Kidney (tissue), 14 donors: ENCODE data around the gene KRTAP4-6. TPM values are rescaled to one million over a fixed set of nuclear protein-coding genes. Genes with fewer than 3 reads are reported as not detected.
"Not testable (repeated sequence)": the region's sequence is repeated elsewhere in the genome, so short reads cannot be mapped to it uniquely, and the experiment has no call there.

ENCODE experiments used
- DNase-seq, 5 donors: peaks; one replicate each; pipeline ENCODE4 v3.0.0-alpha.2; 2013 to 2020
- FAIRE-seq: peaks from 2 replicates; lab custom pipeline; 2012; peaks lifted over from hg19 to GRCh38; lab: Jason Lieb, UNC
- H3K27ac ChIP-seq, 2 donors: one replicate each; pipeline ENCODE4 v1.7.0; 2013; ENCODE audit warnings: low read depth in 2 of 2, low read length in 2 of 2, inconsistent platforms in 1 of 2
- H3K27me3 ChIP-seq: one replicate; pipeline ENCODE4 v1.7.1; 2013; ENCODE audit warnings: low read length, inconsistent platforms; ENCODE audit not compliant: control insufficient read depth, insufficient read depth
- H3K36me3 ChIP-seq, 3 donors: one replicate each; pipeline versions ENCODE4 v1.7.0 to v1.7.1; 2013; ENCODE audit warnings: low read length in 3 of 3, control low read depth in 1 of 3, inconsistent platforms in 1 of 3; ENCODE audit not compliant: insufficient read depth in 3 of 3, control insufficient read depth in 2 of 3
- H3K4me1 ChIP-seq, 3 donors: one replicate each; pipeline versions ENCODE4 v1.7.0 to v1.7.1; 2013; ENCODE audit warnings: low read length in 3 of 3, inconsistent platforms in 1 of 3, low read depth in 1 of 3; ENCODE audit not compliant: control insufficient read depth in 2 of 3, insufficient read depth in 2 of 3
- H3K4me3 ChIP-seq, 3 donors: one replicate each; pipeline versions ENCODE4 v1.7.0 to v1.8.1; 2013; ENCODE audit warnings: low read length in 3 of 3, control low read depth in 1 of 3, inconsistent platforms in 1 of 3
- H3K9ac ChIP-seq, 3 donors: one replicate each; pipeline versions ENCODE4 v1.7.0 to v1.7.1; 2013; ENCODE audit warnings: low read length in 3 of 3, control low read depth in 1 of 3, inconsistent platforms in 1 of 3
- H3K9me3 ChIP-seq, 3 donors: one replicate each; pipeline versions ENCODE4 v1.7.0 to v1.7.1; 2013; ENCODE audit warnings: low read length in 3 of 3, control low read depth in 1 of 3, inconsistent platforms in 1 of 3; ENCODE audit not compliant: control insufficient read depth in 2 of 3, insufficient read depth in 1 of 3
- CTCF ChIP-seq: IDR thresholded peaks from 3 replicates; pipeline ENCODE4 v1.5.1; 2012; ENCODE audit warnings: mild to moderate bottlenecking, moderate library complexity, borderline replicate concordance; ENCODE audit not compliant: insufficient read depth; ENCODE audit errors: extremely low read depth
- intact Hi-C: fragments of 100-400 bp; cut with DNase I; formaldehyde crosslinking; loops from one replicate; pipeline ENCODE4 v1.11.1; 2022
- polyA plus RNA-seq: library from polyadenylated mRNA; stranded (reverse); fragments of 350-450 nt; fragmentation: Illumina TruSeq; extraction: RNeasy Lipid Tissue Mini Kit (QIAGEN cat#74804); gene quantifications from one replicate; pipeline ENCODE4 v1.2.3, GENCODE V29; 2014; ENCODE audit warnings: low read depth, low replicate concordance; ENCODE audit not compliant: insufficient read depth
- total RNA-seq: library from RNA; stranded (reverse); fragmentation: NEBNext Ultra II Directional; extraction: Animal tissue kit (Norgen Biotek cat#: 25700); gene quantifications from one replicate; pipeline ENCODE4 v1.2.1, GENCODE V29; 2021
- donor health status: control.
- donor health status: control.
- donor health status: control.
- donor health status: control.
- donor health status: control.
- donor health status: DM: yes; HTN: yes; CAD: no.
- donor health status: Normal renal cell carcinoma (clear cell type).

The KRTAP4-6 gene
- total and polyA plus RNA-seq, 2 donors from 2014 or later: not detected

GRCh38 chr17:41103896-41104295, 36.4 kb downstream of the KRTAP4-6 start:
- Histone ChIP-seq H3K27ac (no peak overlapping the region), H3K9me3 (no peaks in the 10 kb centered on the region), H3K4me3 (no peak overlapping the region), H3K4me1 (no peaks in the 10 kb centered on the region), H3K36me3 (no peaks in the 10 kb centered on the region), H3K9ac (no peak overlapping the region), H3K27me3 (no peaks in the 10 kb centered on the region)
- FAIRE-seq: no peak
- TF ChIP-seq CTCF: no peak
- intact Hi-C loops: no loop called here
- no peak for DNase-seq

- FAIRE-seq (no peak), DNase-seq (no peak)
- H3K9me3 ChIP-seq: no peaks in the 10 kb centered on the region
- H3K4me1 ChIP-seq: no peaks in the 10 kb centered on the region
- H3K4me3 ChIP-seq: no peak within 1 kb of the TSS
- H3K27ac ChIP-seq: no peak within 1 kb of the TSS
- intact Hi-C loops: no loop called here
- no peak for TF ChIP-seq CTCF
- no peak within 1 kb of the TSS for H3K9ac ChIP-seq
- no peaks in the 10 kb centered on the region for H3K27me3 ChIP-seq
- H3K36me3 ChIP-seq: no peaks in the 10 kb centered on the region
Observed at GRCh38 chr17:41101586-41102259, 38.6 kb downstream of the KRTAP4-6 start, which contains the start of gene KRTAP4-16. Gene KRTAP4-16 (minus strand): TSS chr17:41102209. CDS start chr17:41102209, 0 bp downstream.

- H3K36me3 ChIP-seq, intact Hi-C loops, FAIRE-seq, H3K4me1 ChIP-seq, H3K27ac ChIP-seq, DNase-seq, H3K9ac ChIP-seq, H3K27me3 ChIP-seq, H3K4me3 ChIP-seq, H3K9me3 ChIP-seq: not testable (repeated sequence)
Observed at GRCh38 chr17:41099682-41100480, 40.5 kb downstream of the KRTAP4-6 start.

GRCh38 chr17:41098481-41098880, 41.9 kb downstream of the KRTAP4-6 start:
- no peaks in the 10 kb centered on the region for H3K36me3 ChIP-seq
- H3K27ac ChIP-seq: no peak overlapping the region
- H3K27me3 ChIP-seq: no peaks in the 10 kb centered on the region
- DNase-seq (no peak), FAIRE-seq (no peak)
- H3K9ac ChIP-seq: no peak overlapping the region
- intact Hi-C loops: no loop called here
- H3K4me3 ChIP-seq: no peak overlapping the region
- no peaks in the 10 kb centered on the region for H3K9me3 ChIP-seq
- H3K4me1 ChIP-seq: no peaks in the 10 kb centered on the region
- TF ChIP-seq CTCF: no peak
